Endothelial cell of umbilical vein (primary cell): ENCODE data around the gene LAMB1.

Experiments
- EZH2 ChIP-seq: IDR thresholded peaks from 2 replicates; pipeline ENCODE4 v1.6.1; 2012; ENCODE audit warnings: borderline replicate concordance, low read depth, mild to moderate bottlenecking, moderate library complexity, low read length, inconsistent platforms; ENCODE audit not compliant: severe bottlenecking
- POLR2AphosphoS5 ChIP-seq: IDR thresholded peaks from 2 replicates; pipeline ENCODE4 v1.6.1; 2012; ENCODE audit warnings: low read depth, mild to moderate bottlenecking, control low read depth, low read length, moderate library complexity; ENCODE audit not compliant: insufficient read depth
- TF ChIP-seq, protein P1 (sequence below), 2 donors: IDR thresholded peaks; 1 replicate in 1 of 2; 2 replicates in 1 of 2; pipeline ENCODE4 v1.5.1; 2011; ENCODE audit warnings: low read length in 2 of 2, mild to moderate bottlenecking in 2 of 2, moderate library complexity in 2 of 2, control low read depth in 1 of 2, inconsistent platforms in 1 of 2, low read depth in 1 of 2; ENCODE audit not compliant: insufficient read depth in 1 of 2; ENCODE audit errors: extremely low read depth in 1 of 2

DNA sequence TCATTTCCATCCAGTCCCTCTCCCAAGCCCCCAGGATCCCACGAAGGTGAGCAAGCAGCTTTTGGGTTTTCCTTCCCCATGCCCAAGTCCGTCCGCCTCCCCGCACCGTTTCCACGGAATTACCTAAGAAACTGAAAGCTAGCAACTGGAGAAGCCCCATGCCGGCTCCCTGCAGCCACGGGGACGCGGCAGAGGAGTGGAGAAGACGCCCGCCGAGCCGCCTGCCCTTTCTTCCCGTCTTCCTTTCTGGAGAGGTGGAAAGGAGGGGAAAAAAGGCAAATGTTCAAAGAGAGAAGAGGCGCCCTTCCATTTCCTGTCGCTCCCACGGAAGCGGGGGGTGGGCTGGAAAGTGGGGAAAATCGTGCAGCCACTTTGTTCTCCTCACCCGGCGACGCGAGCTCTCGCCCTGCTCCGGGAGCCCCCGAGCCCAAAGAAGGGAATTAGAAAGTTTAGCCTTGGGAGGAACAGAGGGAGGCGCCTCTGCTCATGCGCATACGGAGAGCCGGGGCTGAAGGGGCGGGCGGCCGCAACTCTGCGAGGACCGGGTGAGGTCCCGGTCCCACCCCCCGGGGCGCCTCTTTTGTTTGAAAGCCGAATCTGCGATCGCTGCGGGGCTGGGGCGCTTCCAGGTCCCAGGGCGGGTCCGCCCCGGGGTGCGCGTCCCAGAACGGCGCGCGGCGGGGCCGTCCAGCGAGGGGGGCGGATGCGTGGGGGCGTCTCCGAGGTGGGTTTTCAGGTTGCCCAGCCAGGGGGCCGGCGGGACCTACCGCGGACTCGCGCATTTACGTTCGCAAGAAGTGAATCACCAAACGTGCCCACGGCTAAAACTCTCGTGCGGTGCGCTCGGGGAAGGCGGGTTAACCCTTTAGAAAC is at the start of gene LAMB1:
- TF ChIP-seq, protein P1, sequence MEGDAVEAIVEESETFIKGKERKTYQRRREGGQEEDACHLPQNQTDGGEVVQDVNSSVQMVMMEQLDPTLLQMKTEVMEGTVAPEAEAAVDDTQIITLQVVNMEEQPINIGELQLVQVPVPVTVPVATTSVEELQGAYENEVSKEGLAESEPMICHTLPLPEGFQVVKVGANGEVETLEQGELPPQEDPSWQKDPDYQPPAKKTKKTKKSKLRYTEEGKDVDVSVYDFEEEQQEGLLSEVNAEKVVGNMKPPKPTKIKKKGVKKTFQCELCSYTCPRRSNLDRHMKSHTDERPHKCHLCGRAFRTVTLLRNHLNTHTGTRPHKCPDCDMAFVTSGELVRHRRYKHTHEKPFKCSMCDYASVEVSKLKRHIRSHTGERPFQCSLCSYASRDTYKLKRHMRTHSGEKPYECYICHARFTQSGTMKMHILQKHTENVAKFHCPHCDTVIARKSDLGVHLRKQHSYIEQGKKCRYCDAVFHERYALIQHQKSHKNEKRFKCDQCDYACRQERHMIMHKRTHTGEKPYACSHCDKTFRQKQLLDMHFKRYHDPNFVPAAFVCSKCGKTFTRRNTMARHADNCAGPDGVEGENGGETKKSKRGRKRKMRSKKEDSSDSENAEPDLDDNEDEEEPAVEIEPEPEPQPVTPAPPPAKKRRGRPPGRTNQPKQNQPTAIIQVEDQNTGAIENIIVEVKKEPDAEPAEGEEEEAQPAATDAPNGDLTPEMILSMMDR (IDR thresholded peaks at IDR 0.05; ENCODE audit: extremely low read depth in 1 of 2, insufficient read depth in 1 of 2, low read depth in 1 of 2, low read length in 2 of 2) = no peak
- TF ChIP-seq POLR2AphosphoS5 (peak; percentile 96), EZH2 (no peak)
